ENCODE measurements around the gene EGFL7.

Gene EGFL7

DNA sequence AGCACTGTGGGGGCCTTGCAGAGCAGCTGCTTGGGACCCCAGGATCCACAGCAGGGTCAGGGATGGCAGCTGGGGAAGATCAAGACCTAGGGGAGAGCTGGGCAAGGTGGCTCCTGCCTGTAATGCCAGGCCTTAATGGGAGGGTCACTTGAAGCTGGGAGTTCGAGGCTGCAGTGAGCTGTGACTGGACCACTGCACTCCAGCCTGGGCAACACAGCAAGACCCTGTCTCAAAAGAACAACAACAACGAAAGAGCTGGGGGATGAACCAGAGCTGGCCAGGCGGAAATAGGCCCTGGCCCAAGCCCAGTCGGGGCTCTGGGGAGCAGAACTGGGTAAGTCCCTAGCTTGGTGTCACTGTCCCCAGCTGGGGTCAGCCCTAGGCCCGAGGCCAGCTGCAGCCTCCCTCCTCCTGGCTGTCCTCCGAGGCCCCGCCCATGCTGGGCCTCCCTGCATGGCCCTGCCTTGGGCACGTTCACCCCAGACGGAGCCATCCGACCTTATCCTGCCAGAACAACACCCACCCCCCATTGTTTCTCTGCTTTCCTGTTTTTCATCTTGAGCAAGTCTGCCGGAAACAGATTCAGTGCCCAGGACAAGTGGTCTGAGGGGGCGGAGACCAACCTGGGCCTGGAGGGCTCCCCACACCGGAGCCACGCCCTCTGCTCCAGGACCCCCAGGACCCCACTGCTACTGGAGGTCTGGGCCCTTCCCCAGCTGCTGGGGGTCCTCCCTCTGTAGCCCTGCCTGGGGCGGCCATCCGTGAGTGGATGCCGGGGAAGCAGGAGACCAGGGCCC, 51.6 kb downstream of the EGFL7 start:
- DNase-seq (ENCODE audit: extremely low spot score): no peak
- POLR2A ChIA-PET: interaction anchor here (3.9 kb wide), 1 partner anchor 13 kb away, joined by 36 read pairs; no protein-coding TSS in a partner anchor
- TF ChIP-seq, protein P1, sequence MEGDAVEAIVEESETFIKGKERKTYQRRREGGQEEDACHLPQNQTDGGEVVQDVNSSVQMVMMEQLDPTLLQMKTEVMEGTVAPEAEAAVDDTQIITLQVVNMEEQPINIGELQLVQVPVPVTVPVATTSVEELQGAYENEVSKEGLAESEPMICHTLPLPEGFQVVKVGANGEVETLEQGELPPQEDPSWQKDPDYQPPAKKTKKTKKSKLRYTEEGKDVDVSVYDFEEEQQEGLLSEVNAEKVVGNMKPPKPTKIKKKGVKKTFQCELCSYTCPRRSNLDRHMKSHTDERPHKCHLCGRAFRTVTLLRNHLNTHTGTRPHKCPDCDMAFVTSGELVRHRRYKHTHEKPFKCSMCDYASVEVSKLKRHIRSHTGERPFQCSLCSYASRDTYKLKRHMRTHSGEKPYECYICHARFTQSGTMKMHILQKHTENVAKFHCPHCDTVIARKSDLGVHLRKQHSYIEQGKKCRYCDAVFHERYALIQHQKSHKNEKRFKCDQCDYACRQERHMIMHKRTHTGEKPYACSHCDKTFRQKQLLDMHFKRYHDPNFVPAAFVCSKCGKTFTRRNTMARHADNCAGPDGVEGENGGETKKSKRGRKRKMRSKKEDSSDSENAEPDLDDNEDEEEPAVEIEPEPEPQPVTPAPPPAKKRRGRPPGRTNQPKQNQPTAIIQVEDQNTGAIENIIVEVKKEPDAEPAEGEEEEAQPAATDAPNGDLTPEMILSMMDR (IDR thresholded peaks at IDR 0.05; ENCODE audit: control extremely low read depth, extremely low read depth, low read depth, missing control alignments): no peak
- CTCF ChIA-PET: interaction anchor here (0.8 to 7.7 kb wide), 8 partner anchors 8 to 315 kb away, joined by 3 to 49 read pairs (median 4); partner anchors contain the start of gene AJM1

DNA sequence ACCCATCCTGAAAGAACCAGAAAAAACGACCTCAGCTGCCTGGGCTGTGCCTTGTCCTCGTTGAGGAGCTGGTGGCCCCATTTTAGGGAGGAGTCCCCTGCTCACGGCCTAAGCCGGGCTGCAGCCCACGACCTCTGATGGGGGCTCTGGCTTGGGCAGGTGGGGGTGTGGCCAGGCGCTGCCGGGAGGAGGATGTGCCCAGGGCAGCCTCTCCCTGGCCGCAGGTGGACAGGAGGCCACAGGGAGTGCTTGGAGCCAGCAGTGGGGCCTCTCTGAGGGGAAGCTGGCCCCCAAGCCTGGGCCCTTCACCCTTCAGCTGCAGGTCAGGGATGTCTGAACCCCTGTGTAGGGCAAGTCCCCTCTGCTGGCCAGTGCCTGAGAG, 52.2 kb downstream of the EGFL7 start:
- no peak for DNase-seq (ENCODE audit: extremely low spot score)
- POLR2A ChIA-PET: interaction anchor here (0.6 to 3.9 kb wide), 2 partner anchors 13 to 25 kb away, joined by 3 to 36 read pairs; no protein-coding TSS in a partner anchor
- TF ChIP-seq, protein P1 (IDR thresholded peaks at IDR 0.05; ENCODE audit: control extremely low read depth, extremely low read depth, low read depth, missing control alignments): no peak
- CTCF ChIA-PET: interaction anchor here (0.9 to 7.7 kb wide), 7 partner anchors 10 to 315 kb away, joined by 3 to 49 read pairs (median 3); no protein-coding TSS in a partner anchor

GRCh38 chr9:136717399-136717798, 54.7 kb downstream of the EGFL7 start:
- ChIA-PET CTCF (interaction anchor here (7.7 kb wide), 1 partner anchor 11 kb away, joined by 49 read pairs; no protein-coding TSS in a partner anchor), POLR2A (no interaction called here)
- TF ChIP-seq, protein P1 (IDR thresholded peaks at IDR 0.05; ENCODE audit: control extremely low read depth, extremely low read depth, low read depth, missing control alignments): no peak
- no peak for DNase-seq (ENCODE audit: extremely low spot score)

DNA sequence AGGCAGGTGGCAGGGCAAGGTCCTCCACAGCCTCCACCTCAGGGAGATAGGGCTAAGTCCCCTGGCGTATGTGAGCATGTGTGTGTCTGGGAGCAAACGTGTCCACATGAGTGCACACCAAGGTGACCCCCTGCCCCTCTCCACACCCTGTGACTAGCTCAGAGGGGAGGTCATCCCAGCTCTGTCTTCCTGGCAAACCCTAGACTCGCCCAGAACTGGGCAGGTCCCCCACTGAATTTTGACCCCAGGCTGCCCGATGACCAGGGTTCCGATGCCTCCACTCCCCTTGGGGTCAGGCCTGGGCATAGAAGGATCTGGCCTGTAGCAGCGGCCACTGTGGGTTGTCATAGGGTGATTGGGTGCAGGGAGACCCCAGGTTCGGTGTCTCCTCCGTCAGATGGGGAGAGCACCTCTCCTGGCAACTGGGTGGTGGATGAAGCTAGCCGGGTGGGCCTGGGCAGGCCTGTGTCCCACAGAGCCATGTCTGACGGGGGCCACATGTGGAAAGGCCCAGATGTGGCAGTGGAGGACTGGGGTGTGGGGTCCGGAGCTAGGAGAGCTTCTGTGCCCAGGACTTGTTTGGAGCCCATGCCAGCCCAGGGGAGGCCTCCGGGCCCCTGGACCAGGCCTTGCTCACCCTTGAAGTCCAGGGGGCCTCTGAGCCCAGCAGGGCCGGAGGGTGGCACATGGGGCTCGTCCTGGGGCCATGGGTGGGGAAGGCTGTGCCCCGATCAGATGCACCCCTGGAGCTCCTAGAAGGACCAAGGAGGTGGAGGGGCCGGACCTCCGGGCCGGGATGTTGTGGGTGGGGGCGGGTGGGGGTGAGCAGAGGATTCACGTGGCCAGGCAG, 55.9 kb downstream of the EGFL7 start:
- TF ChIP-seq, protein P1 (IDR thresholded peaks at IDR 0.05; ENCODE audit: control extremely low read depth, extremely low read depth, low read depth, missing control alignments): no peak
- ChIA-PET POLR2A (interaction anchor here (1.6 to 2.2 kb wide), 2 partner anchors 9 to 316 kb away, joined by 4 to 15 read pairs; no protein-coding TSS in a partner anchor), CTCF (interaction anchor here (7.7 kb wide), 1 partner anchor 10 kb away, joined by 49 read pairs; no protein-coding TSS in a partner anchor)

DNA sequence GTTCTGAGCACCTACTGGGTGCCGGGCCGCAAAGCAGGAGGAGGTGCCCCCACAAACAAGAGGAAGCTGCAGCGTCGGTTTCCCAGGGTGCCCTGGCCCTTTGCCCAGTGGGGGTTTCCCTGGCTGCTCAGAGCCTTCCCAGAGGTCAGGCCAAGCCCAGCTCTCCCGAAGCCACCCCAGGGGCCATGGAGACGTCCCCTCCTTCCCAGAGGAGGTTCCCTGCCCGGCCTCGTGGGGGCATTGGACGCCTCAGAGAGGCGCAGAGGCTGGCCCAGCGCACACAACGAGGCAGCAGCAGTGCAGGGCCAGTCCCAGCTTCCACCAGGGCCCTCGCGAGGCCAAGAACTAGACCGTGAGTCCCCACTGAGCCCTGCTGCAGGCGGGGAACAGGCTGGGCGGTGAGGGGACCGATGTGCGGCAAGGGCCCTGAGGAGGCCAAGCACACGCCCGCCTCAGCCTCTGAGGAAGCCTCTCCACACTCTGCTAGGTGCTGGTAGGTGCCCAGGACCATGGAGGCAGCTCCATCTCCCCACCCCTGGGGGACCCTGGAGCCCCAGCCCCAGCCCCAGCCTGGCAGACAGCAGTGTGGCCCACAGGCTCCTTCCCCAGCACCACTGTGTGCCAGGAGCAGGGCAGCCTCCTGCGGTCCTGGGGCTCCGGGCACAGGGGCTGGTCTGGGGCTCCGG, 56.6 kb downstream of the EGFL7 start:
- CTCF ChIA-PET: interaction anchor here (7.7 kb wide), 1 partner anchor 9 kb away, joined by 49 read pairs; no protein-coding TSS in a partner anchor
- TF ChIP-seq, protein P1 (IDR thresholded peaks at IDR 0.05; ENCODE audit: control extremely low read depth, extremely low read depth, low read depth, missing control alignments): no peak
- DNase-seq (ENCODE audit: extremely low spot score): no peak
- POLR2A ChIA-PET: interaction anchor here (1.6 to 2.2 kb wide), 2 partner anchors 8 to 315 kb away, joined by 4 to 15 read pairs; no protein-coding TSS in a partner anchor

More for the DNA sequence above, 55.9 kb downstream of the EGFL7 start:
- DNase-seq (ENCODE audit: extremely low spot score): no peak

All from GM10248 (cell line).